H1 (cell line): ENCODE measurements around the gene TMEM52B. TPM values are rescaled to one million over a fixed set of nuclear protein-coding genes. Genes with fewer than 3 reads are reported as not detected.

ENCODE experiments used
- BRCA1 ChIP-seq: IDR thresholded peaks from 2 replicates; pipeline ENCODE4 v1.6.1; 2012; ENCODE audit warnings: low read depth, low read length, improper control_type of control experiment
- CHD7 ChIP-seq: fragments of 300-600 bp; sonication (generic); IDR thresholded peaks from 2 replicates; pipeline ENCODE4 v1.7.1; 2012; ENCODE audit warnings: low read length, moderate library complexity, mild to moderate bottlenecking, inconsistent platforms; ENCODE audit not compliant: insufficient replicate concordance
- E2F6 ChIP-seq: IDR thresholded peaks from 2 replicates; pipeline ENCODE4 v1.6.1; 2012; ENCODE audit warnings: inconsistent platforms
- EP300 ChIP-seq, 2 experiments: IDR thresholded peaks; 1 replicate in 1 of 2; 2 replicates in 1 of 2; pipeline ENCODE4 v1.6.1; 2011 to 2012; ENCODE audit warnings: low read depth in 2 of 2, low read length in 2 of 2, mild to moderate bottlenecking in 2 of 2, borderline replicate concordance in 1 of 2, inconsistent platforms in 1 of 2, moderate library complexity in 1 of 2
- HDAC6 ChIP-seq: IDR thresholded peaks from one replicate; pipeline ENCODE4 v1.7.1; 2012; ENCODE audit warnings: low read depth, mild to moderate bottlenecking, inconsistent platforms, low read length, moderate library complexity
- NANOG ChIP-seq: IDR thresholded peaks from 2 replicates; pipeline ENCODE4 v1.6.1; 2011; ENCODE audit warnings: low read length, low read depth, mild to moderate bottlenecking, inconsistent platforms; ENCODE audit not compliant: insufficient read depth, poor library complexity, severe bottlenecking
- SRF ChIP-seq: IDR thresholded peaks from 2 replicates; pipeline ENCODE4 v1.6.1; 2011; ENCODE audit warnings: mild to moderate bottlenecking, low read depth, low read length, moderate library complexity
- polyA plus RNA-seq, 7 experiments: library from polyadenylated mRNA; depleted of rRNA in 3 of 7; stranded (reverse) in 5 of 7; unstranded in 2 of 7; fragments of >200 nt in 5 of 7; fragments of 200-250 nt in 2 of 7; gene quantifications; 1 replicate in 5 of 7; 2 replicates in 1 of 7; 4 replicates in 1 of 7; pipeline versions ENCODE4 v1.2.1 to v1.2.3, GENCODE V29; 2011 to 2013; ENCODE audit warnings: missing spikeins in 2 of 7, mixed read lengths in 2 of 7
- total RNA-seq: library from RNA; stranded (reverse); fragmentation: NEBNext Ultra II Directional; extraction: Animal tissue kit (Norgen Biotek cat#: 25700); gene quantifications from 2 replicates; pipeline ENCODE4 v1.2.1, GENCODE V29; 2021
- TF ChIP-seq, protein P1 (sequence below), 3 experiments: IDR thresholded peaks; 1 replicate in 2 of 3; 2 replicates in 1 of 3; pipeline versions ENCODE4 v1.5.1 to v1.6.1; 2011; ENCODE audit warnings: low read length in 3 of 3, mild to moderate bottlenecking in 3 of 3, inconsistent platforms in 2 of 3, low read depth in 1 of 3, moderate library complexity in 1 of 3; ENCODE audit not compliant: insufficient read depth in 1 of 3; ENCODE audit errors: control extremely low read depth in 1 of 3

The TMEM52B gene
- total and polyA plus RNA-seq, 2 of the 8 experiments (the other 6 are each of a cell fraction or from before 2014, with no cell fraction given) = not detected

DNA sequence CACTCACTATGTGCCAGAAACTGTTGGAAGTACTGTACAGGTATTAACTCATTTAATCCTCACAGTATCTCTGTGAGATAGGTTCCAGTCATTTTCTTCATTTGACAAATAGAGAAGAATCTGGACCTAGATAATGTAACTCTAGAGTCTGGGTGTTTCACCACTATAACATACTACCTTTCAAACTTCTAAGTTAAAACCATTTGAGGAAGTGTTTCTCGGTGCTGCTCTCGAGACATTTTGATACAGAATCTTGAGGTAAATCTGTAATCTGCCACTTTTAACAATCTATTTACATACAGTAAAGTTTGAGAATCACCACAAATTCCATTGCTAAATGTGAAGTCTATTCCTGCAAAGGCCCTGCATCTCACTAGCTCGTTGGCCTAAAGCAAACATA, 15.7 kb upstream of the TMEM52B start (continued):
- TF ChIP-seq CHD7 (no peak), SRF (no peak), HDAC6 (no peak), BRCA1 (no peak), EP300 (IDR thresholded peaks at IDR 0.05; ENCODE audit: borderline replicate concordance in 1 of 2, low read depth in 2 of 2, low read length in 2 of 2) (no peak), NANOG (no peak), E2F6 (no peak)
- TF ChIP-seq, protein P1, sequence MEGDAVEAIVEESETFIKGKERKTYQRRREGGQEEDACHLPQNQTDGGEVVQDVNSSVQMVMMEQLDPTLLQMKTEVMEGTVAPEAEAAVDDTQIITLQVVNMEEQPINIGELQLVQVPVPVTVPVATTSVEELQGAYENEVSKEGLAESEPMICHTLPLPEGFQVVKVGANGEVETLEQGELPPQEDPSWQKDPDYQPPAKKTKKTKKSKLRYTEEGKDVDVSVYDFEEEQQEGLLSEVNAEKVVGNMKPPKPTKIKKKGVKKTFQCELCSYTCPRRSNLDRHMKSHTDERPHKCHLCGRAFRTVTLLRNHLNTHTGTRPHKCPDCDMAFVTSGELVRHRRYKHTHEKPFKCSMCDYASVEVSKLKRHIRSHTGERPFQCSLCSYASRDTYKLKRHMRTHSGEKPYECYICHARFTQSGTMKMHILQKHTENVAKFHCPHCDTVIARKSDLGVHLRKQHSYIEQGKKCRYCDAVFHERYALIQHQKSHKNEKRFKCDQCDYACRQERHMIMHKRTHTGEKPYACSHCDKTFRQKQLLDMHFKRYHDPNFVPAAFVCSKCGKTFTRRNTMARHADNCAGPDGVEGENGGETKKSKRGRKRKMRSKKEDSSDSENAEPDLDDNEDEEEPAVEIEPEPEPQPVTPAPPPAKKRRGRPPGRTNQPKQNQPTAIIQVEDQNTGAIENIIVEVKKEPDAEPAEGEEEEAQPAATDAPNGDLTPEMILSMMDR (IDR thresholded peaks at IDR 0.05; ENCODE audit: control extremely low read depth in 1 of 3, insufficient read depth in 1 of 3, low read depth in 1 of 3, low read length in 3 of 3) = no peak
